Upper lobe of left lung (tissue), 4 donors: ENCODE measurements around the gene ERI3.

Experiments used
- CTCF ChIP-seq, 6 experiments: fragments of 450-650 bp in 4 of 6; fragments of 200-600 bp in 2 of 6; sonication (generic) in 2 of 6; IDR thresholded peaks; one replicate each; pipeline ENCODE4 v1.5.1; 2016 to 2019; ENCODE audit warnings: antibody characterized with exemption in 6 of 6
- POLR2A ChIP-seq, 4 donors: fragments of 450-650 bp; IDR thresholded peaks; one replicate each; pipeline ENCODE4 v1.5.1; 2016 to 2017; ENCODE audit warnings: antibody characterized with exemption in 4 of 4, mild to moderate bottlenecking in 2 of 4

DNA sequence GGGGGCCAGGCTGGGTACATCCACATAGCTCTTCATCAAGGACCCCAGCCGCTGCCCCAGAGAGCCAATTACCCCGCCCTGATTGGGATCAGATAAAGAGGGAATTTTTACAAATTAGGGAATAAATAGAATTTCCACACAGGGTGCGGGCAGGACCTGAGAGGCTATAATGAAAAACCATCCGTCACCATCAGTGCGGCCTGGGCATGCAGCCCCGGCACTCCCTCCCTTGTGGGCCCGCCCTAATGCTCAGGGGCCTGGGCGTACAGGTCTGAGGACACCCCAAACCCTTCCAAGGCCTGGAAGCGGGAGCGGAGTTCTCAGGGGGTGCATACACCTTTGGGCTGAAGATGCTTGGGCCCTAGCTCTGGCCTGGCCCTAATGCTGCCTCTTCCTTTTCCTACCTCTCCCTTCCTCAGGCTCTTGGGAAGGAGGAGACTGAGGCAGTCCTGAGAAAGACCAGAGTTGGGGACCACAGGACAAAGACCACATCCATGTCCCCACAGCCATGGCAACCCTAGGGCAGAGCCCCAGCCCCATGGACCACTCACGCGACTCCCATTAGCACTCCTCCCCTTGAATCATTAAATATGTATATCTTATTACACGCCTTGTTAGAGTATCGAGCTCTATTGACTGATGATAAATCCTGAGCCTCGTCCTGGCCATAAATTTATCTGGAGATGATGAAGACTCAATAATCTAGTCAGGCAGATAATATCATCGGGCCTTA is 125.5 kb downstream of the ERI3 start:
- TF ChIP-seq POLR2A (IDR thresholded peaks at IDR 0.05) (no peak), CTCF (IDR thresholded peaks at IDR 0.05) (no peak)
